Measurements from ENCODE around the gene ANGPTL2. TPM values are rescaled to one million over a fixed set of nuclear protein-coding genes. Genes with fewer than 3 reads are reported as not detected.

The ANGPTL2 gene
- total RNA-seq, 1 donor from 2014 or later = 169 TPM

DNA sequence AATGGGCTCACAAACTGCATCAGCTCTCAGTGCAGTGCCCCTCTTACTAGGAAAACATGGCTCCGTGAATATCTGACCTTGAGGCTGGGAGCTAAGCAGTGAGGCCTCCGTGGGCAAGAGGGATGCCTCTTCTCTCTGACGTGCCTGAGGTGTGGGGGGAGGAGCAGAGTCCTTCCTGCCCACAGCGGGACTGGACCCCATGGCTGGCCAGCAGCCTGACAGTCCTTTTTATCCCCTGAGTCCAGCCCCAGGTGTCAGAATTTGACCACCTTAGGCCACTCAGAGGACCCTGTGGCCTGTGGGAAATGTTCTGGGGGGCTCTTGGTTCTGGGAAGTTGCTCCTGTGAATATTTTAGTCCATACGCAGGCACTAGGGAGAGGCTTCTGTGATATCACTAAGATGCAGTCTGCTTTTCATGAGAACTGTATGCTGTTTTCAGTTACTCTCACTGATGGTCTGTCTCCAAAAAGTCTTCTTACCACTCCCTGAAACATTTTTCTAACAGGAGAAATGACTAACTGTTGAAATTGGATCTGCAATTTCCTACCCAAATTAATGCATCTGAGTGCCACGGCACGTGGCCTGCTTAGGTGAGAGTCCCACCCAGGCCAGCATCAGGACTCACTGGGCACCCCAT is 23.4 kb downstream of the ANGPTL2 start:
- no peak for DNase-seq (ENCODE audit: low spot score)

- peak; percentile 51 for DNase-seq (ENCODE audit: low spot score)
These were observed 24.8 kb downstream of the ANGPTL2 start for GRCh38 chr9:127097683-127098082.

- DNase-seq (ENCODE audit: low spot score) = peak; percentile 73
These were observed 26.2 kb downstream of the ANGPTL2 start for GRCh38 chr9:127096208-127096607.

DNA sequence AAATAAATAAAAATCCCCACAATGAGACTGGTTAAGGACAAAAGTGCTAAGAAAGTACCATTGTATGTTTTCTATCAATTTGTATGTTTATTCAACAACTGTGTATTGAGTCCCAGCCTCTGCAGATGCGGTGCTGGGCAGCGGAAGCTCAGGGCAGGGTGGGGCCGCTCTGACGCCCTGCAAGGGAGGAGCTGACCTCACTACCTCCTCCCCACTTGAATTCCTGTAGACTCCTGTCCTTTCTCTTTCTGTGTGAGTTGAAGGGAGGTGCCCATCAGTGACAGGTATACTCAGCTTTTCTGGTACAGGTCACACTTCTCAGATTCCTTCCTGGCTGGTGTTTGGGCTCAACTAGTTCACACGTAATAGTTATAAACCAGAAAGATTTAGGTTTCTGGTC is 27.0 kb downstream of the ANGPTL2 start:
- DNase-seq (ENCODE audit: low spot score) = peak; percentile 14

GRCh38 chr9:127093319-127094020 is 29.0 kb downstream of the ANGPTL2 start:
- peak; percentile 43 for DNase-seq (ENCODE audit: low spot score)

DNA sequence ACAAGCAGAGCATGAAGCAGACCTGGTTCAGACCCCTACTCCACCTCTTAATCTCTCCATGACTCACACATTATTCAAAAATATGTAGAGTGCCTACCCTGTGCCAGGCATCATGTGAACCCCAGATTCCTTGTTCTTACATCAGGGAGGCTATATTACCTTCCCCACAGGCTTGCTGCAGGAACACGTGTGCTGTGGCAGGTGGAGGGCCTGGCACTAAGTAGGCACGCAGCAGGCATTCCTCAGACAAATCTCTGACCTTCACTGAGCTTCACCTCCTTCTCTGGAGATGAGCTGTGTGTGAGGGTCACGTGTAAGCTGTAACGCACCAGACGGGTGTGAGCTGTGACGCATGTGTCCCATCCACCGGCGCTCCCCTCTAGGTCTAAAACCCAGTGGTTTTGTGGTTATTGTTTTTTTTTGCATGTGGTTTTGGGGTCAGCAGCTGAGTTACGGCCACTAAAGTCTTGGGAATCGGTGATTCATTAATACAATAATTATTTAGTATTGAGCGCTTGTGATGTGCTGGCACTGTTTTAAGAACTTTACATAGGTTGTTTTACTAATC is 30.3 kb downstream of the ANGPTL2 start:
- DNase-seq (ENCODE audit: low spot score) = peak; percentile 59

DNA sequence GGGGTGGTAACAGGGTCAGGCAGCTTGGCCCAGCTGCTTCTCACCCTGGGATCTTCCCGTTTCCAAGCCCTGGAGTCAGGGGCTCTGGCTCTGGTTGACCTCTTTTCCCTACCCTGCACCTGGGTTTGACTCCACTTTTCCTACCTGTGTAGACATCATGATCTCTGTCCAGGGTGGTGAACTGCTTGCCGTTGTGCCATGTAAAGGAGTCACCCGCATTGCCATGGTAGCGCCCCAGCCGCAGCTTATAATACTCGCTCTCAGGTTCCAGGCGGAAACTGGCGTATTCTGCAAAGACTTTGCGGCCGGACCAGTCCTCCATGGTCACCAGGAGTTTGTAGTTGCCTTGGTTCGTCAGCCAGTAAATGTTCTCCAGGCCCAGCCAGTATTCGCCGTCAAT is 30.9 kb downstream of the ANGPTL2 start:
- peak; percentile 64 for DNase-seq (ENCODE audit: low spot score)

GRCh38 chr9:127090341-127090985 is 32.0 kb downstream of the ANGPTL2 start:
- DNase-seq (ENCODE audit: low spot score) = peak; percentile 78

GRCh38 chr9:127089631-127090081 is 32.8 kb downstream of the ANGPTL2 start:
- peak; percentile 87 for DNase-seq (ENCODE audit: low spot score)

GRCh38 chr9:127088724-127089615 is 33.5 kb downstream of the ANGPTL2 start:
- peak; percentile 77 for DNase-seq (ENCODE audit: low spot score)

GRCh38 chr9:127087836-127088235 is 34.6 kb downstream of the ANGPTL2 start:
- peak; percentile 14 for DNase-seq (ENCODE audit: low spot score)

DNA sequence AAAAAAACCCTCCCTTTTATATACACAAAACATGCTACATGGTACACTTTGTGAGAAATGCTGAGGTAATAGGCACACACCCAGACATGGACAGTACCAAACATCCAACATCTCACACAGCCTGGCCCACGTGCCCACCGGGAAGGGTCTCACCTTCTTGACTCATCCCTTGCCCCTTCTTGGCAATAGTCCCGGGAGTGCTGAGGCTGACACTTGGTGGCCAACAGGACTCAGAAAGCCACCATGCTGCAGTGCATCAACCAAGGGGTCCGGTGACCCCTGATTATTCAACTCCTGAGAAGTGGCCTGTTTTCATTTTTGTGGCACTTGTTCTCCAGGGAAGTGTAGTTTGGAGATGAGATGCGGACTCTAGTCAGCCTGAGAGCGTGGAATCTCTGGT is 35.0 kb downstream of the ANGPTL2 start:
- DNase-seq (ENCODE audit: low spot score) = peak; percentile 45

DNA sequence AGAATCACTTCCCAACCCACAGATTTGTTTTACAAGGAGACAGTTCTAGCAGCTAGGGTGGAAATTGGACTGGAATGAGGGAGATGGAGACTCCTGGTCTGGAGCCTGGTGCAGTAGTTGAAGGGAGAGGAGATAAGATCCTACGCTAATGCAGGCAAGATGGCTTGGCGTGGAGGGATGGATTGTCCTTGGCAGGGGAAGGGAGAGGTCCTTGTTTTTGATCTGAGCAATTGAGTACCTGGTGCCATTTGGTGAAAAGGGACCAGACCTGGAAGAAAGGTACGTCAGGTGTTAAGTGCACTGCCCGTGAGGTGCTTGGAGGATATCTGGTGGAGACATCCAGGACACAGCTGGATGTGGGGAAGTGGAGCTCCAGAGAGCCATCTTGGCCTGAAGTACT is 35.7 kb downstream of the ANGPTL2 start:
- DNase-seq (ENCODE audit: low spot score) = peak; percentile 26

GRCh38 chr9:127085186-127085585 is 37.2 kb downstream of the ANGPTL2 start:
- no peak for DNase-seq (ENCODE audit: low spot score)

- peak; percentile 67 for DNase-seq (ENCODE audit: low spot score)
These were observed 38.1 kb downstream of the ANGPTL2 start for GRCh38 chr9:127084076-127085039.

GRCh38 chr9:127083138-127083980 is 39.1 kb downstream of the ANGPTL2 start:
- DNase-seq (ENCODE audit: low spot score) = no peak

DNA sequence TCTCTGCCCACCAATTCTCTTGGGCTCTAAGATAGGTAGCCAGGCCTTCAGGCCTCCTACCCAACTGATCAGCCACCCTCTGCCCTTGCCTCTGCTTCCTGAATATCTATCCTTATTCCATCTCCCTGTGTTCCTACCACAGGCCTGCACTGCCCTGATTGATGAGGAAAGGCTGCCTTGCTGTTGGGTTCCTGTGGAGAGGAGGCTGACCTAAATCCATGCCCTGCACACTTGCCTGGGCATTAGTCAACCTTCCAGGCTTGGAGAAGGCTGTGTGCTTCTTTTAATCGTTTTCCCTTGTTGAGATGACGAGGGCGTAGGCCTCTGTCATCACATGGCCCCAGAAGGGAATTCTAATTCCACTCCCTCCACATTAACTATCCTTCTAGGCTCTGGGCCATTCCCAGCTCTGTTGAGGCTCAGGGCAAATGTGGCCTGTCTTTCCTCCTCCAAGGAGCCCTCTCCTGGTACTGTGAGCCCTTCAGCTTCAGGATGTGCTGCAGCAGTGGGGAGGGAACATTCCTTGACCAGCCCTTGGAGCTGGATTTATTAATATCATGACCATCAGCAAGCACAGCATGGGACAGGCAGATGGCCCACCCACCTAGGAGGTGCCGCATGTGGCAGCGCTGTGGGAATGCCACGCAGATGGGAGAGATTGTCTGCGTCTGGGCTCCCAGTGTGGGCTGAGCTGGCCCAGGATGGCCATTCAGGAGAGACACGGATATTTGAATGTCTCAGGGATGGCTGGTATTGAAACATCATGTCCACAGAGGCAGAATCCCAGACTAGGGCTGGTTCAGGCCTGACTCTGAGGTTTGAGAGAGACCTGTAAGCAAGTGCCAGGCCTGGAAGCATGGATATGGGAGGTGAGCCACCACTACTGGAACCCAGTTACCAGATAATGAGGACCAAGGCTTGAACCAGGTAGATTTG is 40.9 kb downstream of the ANGPTL2 start:
- peak; percentile 80 for DNase-seq (ENCODE audit: low spot score)
